OCI-LY7 (cell line): ENCODE measurements around the gene GLI3. TPM values are rescaled to one million over a fixed set of nuclear protein-coding genes. Genes with fewer than 3 reads are reported as not detected.

Source experiments
- BruUV-seq: library from RNA; stranded (reverse); fragments of 400-500 nt; replicated peaks from 2 replicates; lab custom pipeline; 2021; lab: Mats Ljungman, UMichigan
- CTCF ChIA-PET: fragments of 300-600 bp; sonication (Branson Sonifier 250); formaldehyde crosslinking; loops from one replicate; lab custom pipeline; 2022; ENCODE audit warnings: antibody characterized with exemption; ENCODE audit not compliant: unreplicated experiment; lab: Charles Lee
- POLR2A ChIA-PET: fragments of 300-600 bp; sonication (Branson Sonifier 250); formaldehyde crosslinking; loops from one replicate; lab custom pipeline; 2022; ENCODE audit warnings: antibody characterized with exemption; lab: Charles Lee
- DNase-seq: peaks from one replicate; pipeline ENCODE4 v3.0.0-alpha.2; 2015; ENCODE audit warnings: low spot score
- H2AFZ ChIP-seq: fragments of 200-600 bp; sonication (generic), shearing (Covaris generic); 2 replicates; pipeline ENCODE4 v1.6.1; 2014; ENCODE audit warnings: mild to moderate bottlenecking, antibody characterized with exemption, low read length, moderate library complexity
- H3K27ac ChIP-seq: fragments of 200-600 bp; sonication (generic); 2 replicates; pipeline ENCODE4 v1.5.1; 2014; ENCODE audit warnings: mixed run types, low read depth, mild to moderate bottlenecking, moderate library complexity, low read length, inconsistent platforms; ENCODE audit not compliant: poor library complexity, severe bottlenecking
- H3K36me3 ChIP-seq: fragments of 200-600 bp; sonication (generic); 2 replicates; pipeline ENCODE4 v1.6.1; 2014; ENCODE audit warnings: mild to moderate bottlenecking, antibody characterized with exemption, low read length, moderate library complexity, mixed read lengths; ENCODE audit not compliant: insufficient read depth
- H3K4me1 ChIP-seq: fragments of 200-600 bp; sonication (generic); 2 replicates; pipeline ENCODE4 v1.5.1; 2014; ENCODE audit warnings: mild to moderate bottlenecking, low read length; ENCODE audit not compliant: insufficient read depth, poor library complexity, severe bottlenecking
- H3K4me2 ChIP-seq: fragments of 200-600 bp; sonication (generic); 2 replicates; pipeline ENCODE4 v1.6.1; 2014; ENCODE audit warnings: mild to moderate bottlenecking, low read length
- H3K4me3 ChIP-seq: fragments of 200-600 bp; sonication (generic); 2 replicates; pipeline ENCODE4 v1.5.1; 2014; ENCODE audit warnings: mild to moderate bottlenecking, low read depth, low read length; ENCODE audit not compliant: poor library complexity, severe bottlenecking
- H3K79me2 ChIP-seq: fragments of 200-600 bp; sonication (generic); 2 replicates; pipeline ENCODE4 v1.6.1; 2016; ENCODE audit warnings: low read depth, mild to moderate bottlenecking, low read length, moderate library complexity, mixed read lengths; ENCODE audit not compliant: insufficient read depth
- H3K9me2 ChIP-seq: fragments of 200-600 bp; sonication (generic); 2 replicates; pipeline ENCODE4 v1.6.1; 2016; ENCODE audit warnings: mild to moderate bottlenecking, low read length, mixed read lengths; ENCODE audit not compliant: insufficient read depth
- H3K9me3 ChIP-seq: fragments of 200-600 bp; sonication (generic); 2 replicates; pipeline ENCODE4 v1.6.1; 2014; ENCODE audit warnings: mild to moderate bottlenecking, mixed run types, low read length, mixed read lengths
- H4K20me1 ChIP-seq: fragments of 200-600 bp; sonication (generic); 2 replicates; pipeline ENCODE4 v1.6.1; 2014; ENCODE audit warnings: mild to moderate bottlenecking, antibody characterized with exemption, low read length, moderate library complexity, mixed read lengths; ENCODE audit not compliant: insufficient read depth
- CTCF ChIP-seq: fragments of 200-600 bp; sonication (generic); conservative IDR thresholded peaks from 2 replicates; pipeline ENCODE4 v1.5.1; 2014; ENCODE audit warnings: mild to moderate bottlenecking, antibody characterized with exemption, low read length, moderate library complexity, mixed read lengths
- EZH2phosphoT487 ChIP-seq: fragments of 200-600 bp; sonication (generic); IDR thresholded peaks from 2 replicates; pipeline ENCODE4 v1.6.1; 2018; ENCODE audit warnings: low read depth, borderline replicate concordance, mild to moderate bottlenecking, mixed run types, antibody characterized with exemption, low read length, moderate library complexity, mixed read lengths
- intact Hi-C: fragments of 100-400 bp; cut with micrococcal nuclease; formaldehyde crosslinking; loops from one replicate; pipeline ENCODE4 v1.10.0; 2022; ENCODE audit not compliant: unreplicated experiment
- total RNA-seq, 2 experiments: library from RNA; depleted of rRNA in 1 of 2; stranded (reverse); fragments of >200 nt in 1 of 2; shearing (Covaris generic) in 1 of 2; gene quantifications; 2 replicates each; pipeline ENCODE4 v1.2.3, GENCODE V29; 2014 to 2022

Gene GLI3
- total RNA-seq, 2 experiments from 2014 or later, result not detected

DNA sequence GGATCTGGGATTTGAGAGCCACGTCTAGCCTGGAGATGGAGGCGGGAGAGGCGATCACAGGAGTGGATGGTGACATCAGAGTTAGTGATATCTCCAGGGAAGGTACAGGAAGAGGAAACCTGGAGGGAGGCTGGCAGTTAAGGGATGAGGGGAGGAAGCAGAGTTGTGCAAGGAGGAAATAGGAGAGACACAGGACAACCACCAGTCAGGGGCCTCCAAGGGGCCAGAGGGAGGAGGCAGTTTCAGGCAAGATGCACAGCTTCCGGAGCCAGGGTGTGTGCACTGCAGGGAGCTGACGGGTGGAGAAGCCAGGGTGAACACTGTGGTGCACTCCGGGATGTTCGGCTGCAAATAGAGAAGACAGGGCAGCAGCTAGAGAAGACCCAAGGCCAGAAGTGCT lies 141.2 kb downstream of the GLI3 start:
- no peaks in the 10 kb centered on the region for H3K9me2 ChIP-seq
- no peak overlapping the region for H3K4me2 ChIP-seq
- no peak overlapping the region for H3K27ac ChIP-seq
- H3K9me3 ChIP-seq, result no peaks in the 10 kb centered on the region
- intact Hi-C loops, result no loop called here
- no peaks in the 10 kb centered on the region for H3K36me3 ChIP-seq
- H2AFZ ChIP-seq, result no peak overlapping the region
- ChIA-PET POLR2A (no interaction called here), CTCF (no interaction called here)
- no peaks in the 10 kb centered on the region for H3K79me2 ChIP-seq
- H4K20me1 ChIP-seq, result no peaks in the 10 kb centered on the region
- no peak for DNase-seq
- BruUV-seq, result no TSS peak
- peaks cover 4% of the 10 kb centered on the region for H3K4me1 ChIP-seq
- no peak overlapping the region for H3K4me3 ChIP-seq
- TF ChIP-seq EZH2phosphoT487, result no peak
- TF ChIP-seq CTCF, result no peak

DNA sequence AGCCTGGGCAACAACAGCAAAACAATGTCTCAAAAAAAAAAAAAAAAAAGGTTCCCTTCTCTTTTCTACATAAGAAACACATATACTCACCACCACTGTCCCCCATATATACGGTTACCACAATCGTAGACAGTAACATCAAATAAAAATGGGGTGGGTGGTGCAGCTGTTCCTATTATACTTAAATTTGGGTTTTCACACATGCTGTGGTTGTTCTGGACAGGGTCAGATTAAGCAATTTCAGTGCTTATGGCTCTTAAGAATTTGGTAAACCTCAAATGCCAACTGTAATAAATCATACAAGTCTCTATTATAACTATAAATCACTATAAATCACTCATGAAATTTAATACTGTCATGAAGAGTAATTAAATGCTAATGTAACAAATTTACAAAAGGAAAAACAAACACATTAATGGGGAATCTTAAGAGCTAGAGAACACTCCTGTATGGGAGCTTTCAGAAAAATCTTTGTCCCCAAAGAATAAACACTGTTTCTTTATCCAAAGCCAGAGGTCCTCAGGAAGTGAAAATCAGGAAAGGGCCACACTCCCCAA lies 143.6 kb downstream of the GLI3 start:
- intact Hi-C loops, result no loop called here
- Histone ChIP-seq H3K27ac (no peak overlapping the region), H4K20me1 (no peaks in the 10 kb centered on the region), H3K4me3 (no peak overlapping the region), H3K4me1 (no peaks in the 10 kb centered on the region), H3K4me2 (no peak overlapping the region), H3K79me2 (no peaks in the 10 kb centered on the region), H3K9me2 (no peaks in the 10 kb centered on the region), H2AFZ (no peak overlapping the region), H3K9me3 (no peaks in the 10 kb centered on the region), H3K36me3 (no peaks in the 10 kb centered on the region)
- POLR2A ChIA-PET, result interaction anchor here (0.6 to 0.7 kb wide), 2 partner anchors 9 to 1808 kb away, joined by 3 to 4 read pairs; no protein-coding TSS in a partner anchor
- CTCF ChIA-PET, result no interaction called here
- DNase-seq, result no peak
- TF ChIP-seq EZH2phosphoT487, result no peak
- TF ChIP-seq CTCF, result no peak
- no TSS peak for BruUV-seq

DNA sequence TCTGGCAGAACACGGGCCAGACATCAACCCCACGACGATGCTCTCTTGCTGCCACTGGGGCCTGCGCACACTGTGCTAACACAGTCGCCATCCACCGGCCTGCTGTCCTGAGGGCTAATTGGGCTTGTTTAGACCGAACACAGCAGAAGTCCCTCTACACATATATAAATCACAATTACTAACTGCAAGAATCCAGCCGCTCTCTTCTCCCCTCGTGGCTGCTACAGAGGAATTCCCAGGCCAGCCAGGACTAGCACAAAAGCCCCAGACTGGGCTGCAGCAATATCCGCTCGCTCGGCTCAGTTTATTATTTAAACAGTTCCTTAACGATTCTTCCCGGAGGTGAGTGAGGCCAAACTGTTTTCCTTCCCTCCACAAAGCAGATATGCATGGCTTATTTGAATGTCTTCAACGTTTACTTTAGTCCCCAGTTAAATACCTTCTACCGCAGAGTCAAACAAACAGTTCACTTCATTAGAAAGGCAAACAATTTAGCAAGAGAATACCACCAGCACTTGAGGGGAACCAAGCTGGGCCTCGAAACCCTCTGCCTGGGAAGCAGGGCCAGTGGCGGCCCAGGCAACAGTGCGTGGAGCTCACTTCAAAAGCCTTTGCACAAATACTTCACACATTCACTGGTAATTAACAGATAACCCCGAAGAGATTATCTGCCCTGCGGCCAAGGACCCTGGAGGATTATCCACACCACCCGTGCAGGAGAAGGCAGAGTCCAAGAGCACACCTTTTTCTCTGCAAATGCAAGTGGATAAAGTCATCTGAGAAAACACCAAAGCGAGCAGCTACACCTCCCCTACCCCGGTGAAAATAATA lies 145.3 kb downstream of the GLI3 start:
- H2AFZ ChIP-seq, result no peak overlapping the region
- H3K36me3 ChIP-seq, result no peaks in the 10 kb centered on the region
- H3K9me2 ChIP-seq, result no peaks in the 10 kb centered on the region
- ChIA-PET POLR2A (no interaction called here), CTCF (no interaction called here)
- H3K9me3 ChIP-seq, result no peaks in the 10 kb centered on the region
- intact Hi-C loops, result no loop called here
- TF ChIP-seq EZH2phosphoT487, result no peak
- TF ChIP-seq CTCF, result no peak
- no TSS peak for BruUV-seq
- no peaks in the 10 kb centered on the region for H3K4me1 ChIP-seq
- H3K27ac ChIP-seq, result no peak overlapping the region
- H3K4me3 ChIP-seq, result no peak overlapping the region
- H3K79me2 ChIP-seq, result no peaks in the 10 kb centered on the region
- H4K20me1 ChIP-seq, result no peaks in the 10 kb centered on the region
- DNase-seq, result no peak
- no peak overlapping the region for H3K4me2 ChIP-seq
